Neural cell (in vitro differentiated cells): ENCODE measurements around the gene ASIC3. TPM values are rescaled to one million over a fixed set of nuclear protein-coding genes. Genes with fewer than 3 reads are reported as not detected.

Experiments
- H2AFZ ChIP-seq: fragments of 200-600, 300-800 bp; sonication (generic), shearing (Covaris generic); 2 replicates; pipeline ENCODE4 v1.6.0; 2014; ENCODE audit warnings: low read depth, mild to moderate bottlenecking, antibody characterized with exemption, low read length, moderate library complexity
- H3F3A ChIP-seq: fragments of 200-600 bp; shearing (Covaris generic); 2 replicates; pipeline ENCODE4 v1.6.1; 2016; ENCODE audit warnings: mild to moderate bottlenecking, moderate library complexity, mixed read lengths, antibody characterized with exemption, low read length; ENCODE audit not compliant: insufficient read depth, poor library complexity, severe bottlenecking
- H3K27ac ChIP-seq: fragments of 200-600, 300-800 bp; sonication (generic), shearing (Covaris generic); 2 replicates; pipeline ENCODE4 v1.5.1; 2014; ENCODE audit warnings: mild to moderate bottlenecking, low read length, moderate library complexity
- H3K27me3 ChIP-seq: fragments of 300-800, 200-600 bp; sonication (generic), shearing (Covaris generic); 2 replicates; pipeline ENCODE4 v1.6.0; 2014; ENCODE audit warnings: mild to moderate bottlenecking, low read depth, low read length, moderate library complexity; ENCODE audit not compliant: insufficient read depth
- H3K36me3 ChIP-seq: fragments of 300-800, 200-600 bp; sonication (generic), shearing (Covaris generic); 2 replicates; pipeline ENCODE4 v1.5.1; 2014; ENCODE audit warnings: mild to moderate bottlenecking, antibody characterized with exemption, low read length, moderate library complexity; ENCODE audit not compliant: insufficient read depth
- H3K4me2 ChIP-seq: fragments of 300-800, 200-600 bp; sonication (generic), shearing (Covaris generic); 2 replicates; pipeline ENCODE4 v1.6.0; 2014; ENCODE audit warnings: mild to moderate bottlenecking, low read length
- H3K4me3 ChIP-seq: fragments of 300-800, 200-600 bp; sonication (generic), shearing (Covaris generic); 2 replicates; pipeline ENCODE4 v1.5.1; 2014; ENCODE audit warnings: mild to moderate bottlenecking, low read length, moderate library complexity
- H3K79me2 ChIP-seq: fragments of 200-600 bp; shearing (Covaris generic); replicated peaks from 2 replicates; pipeline ENCODE4 v1.6.0; 2014; ENCODE audit warnings: mild to moderate bottlenecking, low read length, moderate library complexity; ENCODE audit not compliant: insufficient read depth
- H3K9ac ChIP-seq: fragments of 300-800, 200-600 bp; sonication (generic), shearing (Covaris generic); 2 replicates; pipeline ENCODE4 v1.6.1; 2016; ENCODE audit warnings: mild to moderate bottlenecking, low read length, mixed read lengths
- H3K9me2 ChIP-seq: fragments of 200-600 bp; shearing (Covaris generic); 2 replicates; pipeline ENCODE4 v1.6.1; 2016; ENCODE audit warnings: mild to moderate bottlenecking, low read length, mixed read lengths; ENCODE audit not compliant: insufficient read depth
- H3K9me3 ChIP-seq: fragments of 200-600, 300-800 bp; sonication (generic), shearing (Covaris generic); 2 replicates; pipeline ENCODE4 v1.6.1; 2016; ENCODE audit warnings: mild to moderate bottlenecking, mixed run types, low read length, moderate library complexity, mixed read lengths
- H4K20me1 ChIP-seq: fragments of 200-600 bp; shearing (Covaris generic); 2 replicates; pipeline ENCODE4 v1.6.1; 2016; ENCODE audit warnings: mild to moderate bottlenecking, mixed run types; ENCODE audit not compliant: insufficient read depth
- CTCF ChIP-seq: fragments of 450-650 bp; IDR thresholded peaks from 2 replicates; pipeline ENCODE4 v1.5.1; 2014; ENCODE audit warnings: antibody characterized with exemption, mild to moderate bottlenecking, moderate library complexity; ENCODE audit not compliant: poor library complexity, severe bottlenecking
- EP300 ChIP-seq: fragments of 450-650 bp; conservative IDR thresholded peaks from 2 replicates; pipeline ENCODE4 v1.6.1; 2014; ENCODE audit warnings: antibody characterized with exemption, mild to moderate bottlenecking, moderate library complexity; ENCODE audit not compliant: poor library complexity, severe bottlenecking
- EZH2 ChIP-seq: fragments of 200-600, 300-800 bp; shearing (Covaris generic), sonication (generic); IDR thresholded peaks from 2 replicates; pipeline ENCODE4 v1.6.1; 2014; ENCODE audit warnings: antibody characterized with exemption, low read length, borderline replicate concordance, mild to moderate bottlenecking; ENCODE audit not compliant: insufficient read depth, poor library complexity, severe bottlenecking
- MXI1 ChIP-seq: fragments of 450-650 bp; conservative IDR thresholded peaks from 2 replicates; pipeline ENCODE4 v1.6.1; 2014; ENCODE audit warnings: antibody characterized with exemption, mild to moderate bottlenecking; ENCODE audit not compliant: poor library complexity, severe bottlenecking
- POLR2AphosphoS5 ChIP-seq: IDR thresholded peaks from 2 replicates; pipeline ENCODE4 v1.6.1; 2012
- RAD21 ChIP-seq: fragments of 450-650 bp; conservative IDR thresholded peaks from 2 replicates; pipeline ENCODE4 v1.6.1; 2014; ENCODE audit warnings: antibody characterized with exemption, mild to moderate bottlenecking, moderate library complexity
- REST ChIP-seq: IDR thresholded peaks from 2 replicates; pipeline ENCODE4 v1.6.1; 2012; ENCODE audit warnings: borderline replicate concordance
- SMC3 ChIP-seq: fragments of 450-650 bp; conservative IDR thresholded peaks from 2 replicates; pipeline ENCODE4 v1.6.1; 2014; ENCODE audit warnings: antibody characterized with exemption, mild to moderate bottlenecking, moderate library complexity; ENCODE audit not compliant: poor library complexity
- TAF1 ChIP-seq: IDR thresholded peaks from 2 replicates; pipeline ENCODE4 v1.6.1; 2012; ENCODE audit warnings: low read depth
- polyA plus RNA-seq: library from polyadenylated mRNA; depleted of rRNA; stranded (reverse); fragments of >200 nt; gene quantifications from 2 replicates; pipeline ENCODE4 v1.2.3, GENCODE V29; 2014

ASIC3 gene
- polyA plus RNA-seq, 1 donor from 2014 or later = 3.3 TPM

- Histone ChIP-seq H3K4me3 (no peak overlapping the region), H3F3A (no peaks in the 10 kb centered on the region)
- no peak for TF ChIP-seq POLR2AphosphoS5
- no peak for TF ChIP-seq REST
- no peak for TF ChIP-seq EP300
- no peak for TF ChIP-seq RAD21
Measured at GRCh38 chr7:151031011-151031410, 17.3 kb upstream of the ASIC3 start.

GRCh38 chr7:151032936-151033863 is 15.1 kb upstream of the ASIC3 start:
- H4K20me1 ChIP-seq = no peaks in the 10 kb centered on the region

More at GRCh38 chr7:151031011-151031410, 17.3 kb upstream of the ASIC3 start:
- Histone ChIP-seq H3K9me2 (no peaks in the 10 kb centered on the region), H3K9me3 (no peaks in the 10 kb centered on the region), H3K27me3 (no peaks in the 10 kb centered on the region), H4K20me1 (no peaks in the 10 kb centered on the region), H3K4me2 (no peak overlapping the region), H3K9ac (no peak overlapping the region), H3K79me2 (peaks cover 3% of the 10 kb centered on the region), H3K27ac (no peak overlapping the region), H3K36me3 (no peaks in the 10 kb centered on the region), H2AFZ (no peak overlapping the region)

More at GRCh38 chr7:151032936-151033863, 15.1 kb upstream of the ASIC3 start:
- H3K27ac ChIP-seq = no peak overlapping the region
- H3K36me3 ChIP-seq = no peaks in the 10 kb centered on the region
- no peak overlapping the region for H2AFZ ChIP-seq
- H3K79me2 ChIP-seq = peaks cover 3% of the 10 kb centered on the region
- H3K9me3 ChIP-seq = no peaks in the 10 kb centered on the region
- H3F3A ChIP-seq = no peaks in the 10 kb centered on the region
- H3K9me2 ChIP-seq = no peaks in the 10 kb centered on the region
- H3K4me2 ChIP-seq = no peak overlapping the region
- H3K27me3 ChIP-seq = no peaks in the 10 kb centered on the region
- no peak overlapping the region for H3K9ac ChIP-seq
- H3K4me3 ChIP-seq = no peak overlapping the region
- no peak for TF ChIP-seq RAD21
- no peak for TF ChIP-seq POLR2AphosphoS5
- TF ChIP-seq CTCF = no peak
- no peak for TF ChIP-seq REST
- TF ChIP-seq SMC3 = no peak
- TF ChIP-seq EP300 = no peak
- TF ChIP-seq MXI1 = no peak
- no peak for TF ChIP-seq EZH2
- no peak for TF ChIP-seq TAF1
